Astrocyte (in vitro differentiated cells and primary cell): ENCODE data around the gene PDE5A. TPM values are rescaled to one million over a fixed set of nuclear protein-coding genes. Genes with fewer than 3 reads are reported as not detected.
"Not testable (repeated sequence)": the region's sequence is repeated elsewhere in the genome, so short reads cannot be mapped to it uniquely, and the experiment has no call there.

Experiments
- DNase-seq: peaks from one replicate; pipeline ENCODE4 v3.0.0-alpha.2; 2010; ENCODE audit warnings: low read depth
- FAIRE-seq: peaks from 2 replicates; lab custom pipeline; 2011; peaks lifted over from hg19 to GRCh38; lab: Jason Lieb, UNC
- H2AFZ ChIP-seq: 2 replicates; pipeline ENCODE4 v1.6.0; 2012; ENCODE audit warnings: low read depth, low read length, inconsistent platforms
- H3K27ac ChIP-seq: 2 replicates; pipeline ENCODE4 v1.5.1; 2011; ENCODE audit warnings: low read depth, low read length, inconsistent platforms
- H3K27me3 ChIP-seq: 2 replicates; pipeline ENCODE4 v1.6.0; 2011; ENCODE audit warnings: low read length, inconsistent platforms; ENCODE audit not compliant: insufficient read depth
- H3K36me3 ChIP-seq: 2 replicates; pipeline ENCODE4 v1.5.1; 2011; ENCODE audit warnings: low read length, inconsistent platforms; ENCODE audit not compliant: insufficient read depth
- H3K4me1 ChIP-seq: 2 replicates; pipeline ENCODE4 v1.5.1; 2011; ENCODE audit warnings: low read length, inconsistent platforms; ENCODE audit not compliant: insufficient read depth
- H3K4me2 ChIP-seq: 2 replicates; pipeline ENCODE4 v1.6.0; 2012; ENCODE audit warnings: low read length, inconsistent platforms
- H3K4me3 ChIP-seq: 2 replicates; pipeline ENCODE4 v1.5.1; 2011; ENCODE audit warnings: low read depth, mild to moderate bottlenecking, low read length, inconsistent platforms; ENCODE audit not compliant: insufficient read depth
- H3K79me2 ChIP-seq: 2 replicates; pipeline ENCODE4 v1.6.0; 2012; ENCODE audit warnings: mild to moderate bottlenecking, low read length, inconsistent platforms; ENCODE audit not compliant: insufficient read depth
- H3K9ac ChIP-seq: 2 replicates; pipeline ENCODE4 v1.6.0; 2012; ENCODE audit warnings: mild to moderate bottlenecking, low read length, inconsistent platforms
- H3K9me3 ChIP-seq: 2 replicates; pipeline ENCODE4 v1.5.1; 2012; ENCODE audit warnings: low read depth, mild to moderate bottlenecking, low read length, inconsistent platforms; ENCODE audit not compliant: insufficient read depth
- H4K20me1 ChIP-seq: 2 replicates; pipeline ENCODE4 v1.6.0; 2012; ENCODE audit warnings: low read length, inconsistent platforms; ENCODE audit not compliant: insufficient read depth
- H3K27ac Mint-ChIP-seq: one replicate; pipeline ENCODE4 v1.8.0; 2021; ENCODE audit warnings: mild to moderate bottlenecking, mixed read lengths; ENCODE audit not compliant: unreplicated experiment
- H3K27me3 Mint-ChIP-seq: one replicate; pipeline ENCODE4 v1.8.0; 2021; ENCODE audit warnings: low read depth, mixed read lengths; ENCODE audit not compliant: unreplicated experiment
- H3K36me3 Mint-ChIP-seq: one replicate; pipeline ENCODE4 v1.8.0; 2021; ENCODE audit warnings: low read depth, mixed read lengths; ENCODE audit not compliant: unreplicated experiment
- H3K4me1 Mint-ChIP-seq: one replicate; pipeline ENCODE4 v1.8.0; 2021; ENCODE audit warnings: low read depth, mixed read lengths; ENCODE audit not compliant: unreplicated experiment
- H3K4me3 Mint-ChIP-seq: one replicate; pipeline ENCODE4 v1.8.0; 2021; ENCODE audit warnings: mild to moderate bottlenecking, moderate library complexity, mixed read lengths; ENCODE audit not compliant: unreplicated experiment
- H3K9me3 Mint-ChIP-seq: one replicate; pipeline ENCODE4 v1.8.0; 2021; ENCODE audit warnings: mild to moderate bottlenecking, mixed read lengths; ENCODE audit not compliant: unreplicated experiment
- EZH2 ChIP-seq: IDR thresholded peaks from 2 replicates; pipeline ENCODE4 v1.6.1; 2012; ENCODE audit warnings: mild to moderate bottlenecking, low read length, inconsistent platforms; ENCODE audit not compliant: insufficient read depth
- total RNA-seq: library from RNA; stranded (reverse); gene quantifications from 2 replicates; pipeline ENCODE4 v1.2.1, GENCODE V29; 2021
- TF ChIP-seq, protein P1 (sequence below): IDR thresholded peaks from 2 replicates; pipeline ENCODE4 v1.5.1; 2011; ENCODE audit warnings: low read depth, mild to moderate bottlenecking, inconsistent platforms, low read length, moderate library complexity; ENCODE audit not compliant: insufficient read depth

PDE5A gene
- total RNA-seq, 1 donor from 2014 or later = 3.6 TPM

DNA sequence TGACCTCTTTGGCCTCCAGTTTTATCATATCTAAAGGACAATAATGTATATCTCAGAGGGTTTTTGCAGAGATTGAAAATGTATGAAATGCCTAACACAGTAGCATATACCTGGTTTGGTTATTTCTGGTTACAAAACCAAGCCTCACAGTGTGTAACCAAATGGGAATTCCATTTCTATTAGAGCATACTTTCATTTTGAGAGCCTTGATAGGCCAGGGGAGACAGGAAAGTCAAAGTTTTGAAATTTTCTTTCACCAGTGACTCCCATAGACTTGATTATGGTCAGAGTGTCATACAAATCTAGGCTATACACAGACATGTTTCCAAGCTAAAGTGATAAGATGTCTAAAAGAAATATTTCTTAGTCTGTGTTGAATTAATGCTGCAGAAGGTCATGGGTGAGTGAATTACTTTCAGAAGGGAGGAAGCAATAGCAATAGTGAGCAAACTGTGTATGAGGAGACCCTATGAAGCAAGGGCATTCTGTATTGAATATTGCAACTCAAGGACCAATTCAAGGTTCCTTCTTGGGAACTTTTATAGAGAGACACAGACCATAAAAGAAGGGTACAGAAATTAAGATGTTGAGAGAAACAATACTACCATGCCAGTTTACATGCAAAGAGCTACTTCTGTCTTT, 151.1 kb downstream of the PDE5A start:
- TF ChIP-seq, protein P1, sequence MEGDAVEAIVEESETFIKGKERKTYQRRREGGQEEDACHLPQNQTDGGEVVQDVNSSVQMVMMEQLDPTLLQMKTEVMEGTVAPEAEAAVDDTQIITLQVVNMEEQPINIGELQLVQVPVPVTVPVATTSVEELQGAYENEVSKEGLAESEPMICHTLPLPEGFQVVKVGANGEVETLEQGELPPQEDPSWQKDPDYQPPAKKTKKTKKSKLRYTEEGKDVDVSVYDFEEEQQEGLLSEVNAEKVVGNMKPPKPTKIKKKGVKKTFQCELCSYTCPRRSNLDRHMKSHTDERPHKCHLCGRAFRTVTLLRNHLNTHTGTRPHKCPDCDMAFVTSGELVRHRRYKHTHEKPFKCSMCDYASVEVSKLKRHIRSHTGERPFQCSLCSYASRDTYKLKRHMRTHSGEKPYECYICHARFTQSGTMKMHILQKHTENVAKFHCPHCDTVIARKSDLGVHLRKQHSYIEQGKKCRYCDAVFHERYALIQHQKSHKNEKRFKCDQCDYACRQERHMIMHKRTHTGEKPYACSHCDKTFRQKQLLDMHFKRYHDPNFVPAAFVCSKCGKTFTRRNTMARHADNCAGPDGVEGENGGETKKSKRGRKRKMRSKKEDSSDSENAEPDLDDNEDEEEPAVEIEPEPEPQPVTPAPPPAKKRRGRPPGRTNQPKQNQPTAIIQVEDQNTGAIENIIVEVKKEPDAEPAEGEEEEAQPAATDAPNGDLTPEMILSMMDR = no peak
- no peak for TF ChIP-seq EZH2
- Histone ChIP-seq H3K9me3 (no peaks in the 10 kb centered on the region), H3K9ac (no peak overlapping the region), H3K4me2 (no peak overlapping the region), H3K27me3 (no peaks in the 10 kb centered on the region), H3K36me3 (peaks cover 12% of the 10 kb centered on the region), H3K4me1 (no peaks in the 10 kb centered on the region), H3K79me2 (no peaks in the 10 kb centered on the region), H4K20me1 (no peaks in the 10 kb centered on the region), H2AFZ (no peak overlapping the region), H3K4me3 (no peak overlapping the region), H3K27ac (no peak overlapping the region)
- H3K27ac Mint-ChIP-seq = no peak overlapping the region
- DNase-seq = peak; percentile 8
- H3K4me3 Mint-ChIP-seq = no peak overlapping the region
- peaks cover 1% of the 10 kb centered on the region for H3K4me1 Mint-ChIP-seq
- FAIRE-seq = no peak
- H3K27me3 Mint-ChIP-seq = no peaks in the 10 kb centered on the region
- peaks cover 11% of the 10 kb centered on the region for H3K36me3 Mint-ChIP-seq
- H3K9me3 Mint-ChIP-seq = peaks cover 4% of the 10 kb centered on the region

GRCh38 chr4:119471259-119471658, 157.3 kb downstream of the PDE5A start:
- H2AFZ ChIP-seq = no peak overlapping the region
- H3K4me1 Mint-ChIP-seq = peaks cover 10% of the 10 kb centered on the region
- no peaks in the 10 kb centered on the region for H3K79me2 ChIP-seq
- peaks cover 7% of the 10 kb centered on the region for H3K4me1 ChIP-seq
- H3K27me3 ChIP-seq = no peaks in the 10 kb centered on the region
- no peak overlapping the region for H3K27ac ChIP-seq
- H3K36me3 ChIP-seq = peaks cover 4% of the 10 kb centered on the region
- no peak for TF ChIP-seq EZH2
- TF ChIP-seq, protein P1 = no peak
- no peaks in the 10 kb centered on the region for H3K36me3 Mint-ChIP-seq
- no peak overlapping the region for H3K4me2 ChIP-seq
- H3K9me3 ChIP-seq = no peaks in the 10 kb centered on the region
- no peak for FAIRE-seq
- no peak overlapping the region for H3K4me3 Mint-ChIP-seq
- H3K9ac ChIP-seq = no peak overlapping the region
- no peak overlapping the region for H3K4me3 ChIP-seq
- H3K27ac Mint-ChIP-seq = no peak overlapping the region
- H3K27me3 Mint-ChIP-seq = no peaks in the 10 kb centered on the region
- DNase-seq = no peak
- H4K20me1 ChIP-seq = no peaks in the 10 kb centered on the region
- H3K9me3 Mint-ChIP-seq = no peaks in the 10 kb centered on the region

DNA sequence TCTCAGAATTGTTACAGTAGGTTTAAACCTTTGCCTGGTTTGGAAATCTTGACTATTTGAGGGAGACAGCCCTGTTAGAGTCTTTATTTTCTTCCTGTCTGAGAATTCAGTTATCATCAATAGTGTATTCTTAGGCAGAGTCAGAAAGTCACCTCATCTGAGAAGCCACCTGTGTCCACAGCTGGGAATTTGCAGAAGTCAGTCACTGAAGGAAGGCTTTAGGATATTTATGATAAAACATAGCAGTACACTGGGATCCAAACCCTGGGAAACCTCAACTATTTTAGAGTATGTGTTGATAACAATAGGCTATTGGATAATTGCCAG, 157.9 kb downstream of the PDE5A start:
- not testable (repeated sequence) for H3K36me3 Mint-ChIP-seq, H4K20me1 ChIP-seq, H3K36me3 ChIP-seq, H3K9me3 Mint-ChIP-seq, H3K4me3 Mint-ChIP-seq, H3K9ac ChIP-seq, H3K4me1 ChIP-seq, H3K4me3 ChIP-seq, H3K79me2 ChIP-seq, H3K9me3 ChIP-seq, H3K27ac ChIP-seq, H3K27me3 ChIP-seq, H3K4me2 ChIP-seq, H3K27me3 Mint-ChIP-seq, H3K27ac Mint-ChIP-seq, H2AFZ ChIP-seq, DNase-seq
- peak; percentile 34 for FAIRE-seq
- H3K4me1 Mint-ChIP-seq = peaks cover 12% of the 10 kb centered on the region

GRCh38 chr4:119470021-119470736, 158.4 kb downstream of the PDE5A start:
- H3K27me3 Mint-ChIP-seq, H3K9ac ChIP-seq, H3K9me3 Mint-ChIP-seq, H3K27ac Mint-ChIP-seq, H3K27me3 ChIP-seq, H3K4me1 ChIP-seq, H3K4me2 ChIP-seq, H4K20me1 ChIP-seq, H2AFZ ChIP-seq, H3K79me2 ChIP-seq, H3K27ac ChIP-seq, H3K4me3 ChIP-seq, H3K9me3 ChIP-seq, H3K4me3 Mint-ChIP-seq, H3K36me3 ChIP-seq, H3K36me3 Mint-ChIP-seq: not testable (repeated sequence)
- H3K4me1 Mint-ChIP-seq = peaks cover 12% of the 10 kb centered on the region
- FAIRE-seq = peak; percentile 68
- DNase-seq = peak; percentile 53
